Middle frontal gyrus (tissue), 1 donor: ENCODE measurements around the gene RIC8A.

ENCODE experiments used
- DNase-seq: peaks from one replicate; pipeline ENCODE4 v3.0.0-alpha.2; 2015; ENCODE audit warnings: low spot score; ENCODE audit errors: extremely low spot score

The RIC8A gene

DNA sequence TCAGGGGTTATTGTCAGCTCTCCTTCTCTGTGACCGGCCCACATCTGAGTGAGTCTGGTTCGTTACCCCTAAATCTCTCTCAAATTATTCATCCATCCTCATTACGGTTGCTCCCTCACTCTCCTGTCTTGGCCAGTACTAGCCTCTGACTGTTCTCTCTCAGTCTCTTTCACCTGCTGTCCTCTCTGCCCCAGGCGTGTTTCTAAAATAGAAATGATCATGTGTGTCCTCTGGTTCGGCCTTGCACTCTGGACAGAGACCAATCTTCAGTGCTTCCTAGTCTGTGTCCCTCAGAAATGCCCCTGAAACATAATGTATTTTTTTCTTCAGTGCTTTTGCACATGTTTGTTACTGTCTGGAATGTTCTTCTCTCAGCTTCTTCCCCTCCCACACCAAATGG is 34.1 kb downstream of the RIC8A start:
- DNase-seq, result no peak

DNA sequence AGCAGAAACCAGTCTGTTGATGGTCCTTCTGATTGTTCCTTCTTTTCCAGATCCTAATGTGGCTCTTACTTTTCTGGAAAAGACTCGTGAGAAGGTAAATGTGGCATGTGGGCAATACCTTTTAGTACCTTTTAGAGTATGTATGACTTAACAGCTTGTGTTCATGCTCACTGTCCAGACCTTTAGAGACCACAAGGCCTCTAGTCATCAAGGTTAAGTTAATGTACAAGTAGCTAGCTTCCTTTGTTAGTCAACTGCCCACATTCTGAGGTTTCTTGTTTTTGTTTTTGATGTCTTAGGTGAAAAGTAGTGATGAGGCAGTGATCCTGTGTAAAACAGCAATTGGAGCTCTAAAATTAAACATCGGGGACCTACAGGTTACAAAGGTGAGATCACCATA is 36.9 kb downstream of the RIC8A start:
- DNase-seq, result no peak

DNA sequence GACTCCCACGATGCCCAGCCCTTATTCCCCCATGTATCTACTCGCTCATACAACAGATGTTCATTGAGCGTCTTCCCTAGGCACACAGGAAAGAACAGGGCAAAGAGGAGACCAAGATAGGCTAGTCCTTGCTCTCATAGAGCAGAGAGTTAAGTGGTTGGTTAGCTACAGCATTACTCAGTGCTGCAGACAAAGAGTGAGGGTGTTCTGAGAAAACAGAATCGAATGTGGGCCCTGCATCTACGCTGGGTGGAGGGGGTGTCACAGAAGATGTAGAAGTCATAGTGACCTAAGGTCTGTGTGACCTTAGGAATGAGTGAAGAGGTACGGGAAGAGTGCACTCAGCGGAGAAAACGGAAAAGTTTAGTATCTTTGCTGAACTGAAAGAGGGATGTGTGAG is 41.6 kb downstream of the RIC8A start:
- no peak for DNase-seq

DNA sequence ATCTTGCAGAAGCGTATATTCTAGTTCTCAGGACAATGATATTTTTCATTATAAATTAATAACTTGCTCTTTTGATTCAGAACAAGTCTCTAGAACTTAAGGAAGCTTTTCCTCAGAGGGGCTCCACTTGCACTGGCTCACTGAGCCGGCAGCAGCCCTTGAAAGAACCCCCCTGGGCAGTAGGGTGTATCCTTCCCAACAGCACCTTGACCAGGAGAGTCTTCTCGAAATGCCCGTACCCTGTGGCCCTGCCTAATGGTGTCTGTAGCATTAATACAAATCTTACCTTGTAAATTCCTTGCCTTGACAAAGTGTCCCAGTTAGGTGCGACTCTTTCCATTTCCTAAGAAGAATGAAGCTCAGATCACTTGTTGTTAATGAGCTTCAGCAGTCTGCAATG is 42.8 kb downstream of the RIC8A start:
- DNase-seq, result no peak

DNA sequence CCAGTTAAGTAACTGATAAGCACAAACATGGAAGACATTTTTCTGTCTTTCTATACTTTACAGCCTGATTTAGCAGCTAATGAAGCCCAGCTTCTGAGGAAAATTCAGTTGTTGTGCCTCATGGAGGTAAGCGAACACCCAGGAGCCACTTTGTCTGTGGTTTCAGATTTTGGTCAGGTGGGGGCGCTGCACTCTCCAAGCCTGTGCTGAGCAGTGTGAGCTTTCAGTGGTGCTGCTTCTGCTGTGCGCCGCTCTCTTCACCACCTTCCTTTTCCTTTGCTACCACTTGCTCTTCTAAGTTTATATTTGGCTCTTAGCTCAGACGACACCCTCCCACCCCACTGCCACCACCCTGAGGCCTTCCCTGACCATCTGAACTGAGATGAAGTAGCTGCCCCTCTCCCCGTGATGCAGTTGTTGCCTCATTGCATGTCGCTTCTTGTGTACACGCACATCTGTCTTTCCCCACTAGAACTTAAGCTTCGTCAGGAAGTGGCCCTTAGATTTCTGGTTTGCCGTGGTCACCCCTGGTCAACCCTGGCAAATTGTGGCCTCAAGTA is 43.3 kb downstream of the RIC8A start:
- DNase-seq, result no peak

DNA sequence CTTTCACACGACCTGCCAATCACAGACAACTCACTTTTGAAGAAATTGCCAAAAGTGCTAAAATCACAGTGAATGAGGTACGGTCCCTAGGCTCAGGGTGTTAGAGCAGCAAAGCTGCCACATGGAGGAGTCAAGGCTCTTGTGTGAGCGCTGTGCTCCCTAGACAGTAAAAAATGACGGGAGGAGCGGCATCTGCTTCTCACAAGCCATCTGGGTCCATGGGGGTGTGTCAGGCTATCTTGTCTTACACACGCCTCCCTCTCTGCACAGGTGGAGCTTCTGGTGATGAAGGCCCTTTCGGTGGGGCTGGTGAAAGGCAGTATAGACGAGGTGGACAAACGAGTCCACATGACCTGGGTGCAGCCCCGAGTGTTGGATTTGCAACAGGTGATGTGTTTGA is 44.0 kb downstream of the RIC8A start:
- no peak for DNase-seq

DNA sequence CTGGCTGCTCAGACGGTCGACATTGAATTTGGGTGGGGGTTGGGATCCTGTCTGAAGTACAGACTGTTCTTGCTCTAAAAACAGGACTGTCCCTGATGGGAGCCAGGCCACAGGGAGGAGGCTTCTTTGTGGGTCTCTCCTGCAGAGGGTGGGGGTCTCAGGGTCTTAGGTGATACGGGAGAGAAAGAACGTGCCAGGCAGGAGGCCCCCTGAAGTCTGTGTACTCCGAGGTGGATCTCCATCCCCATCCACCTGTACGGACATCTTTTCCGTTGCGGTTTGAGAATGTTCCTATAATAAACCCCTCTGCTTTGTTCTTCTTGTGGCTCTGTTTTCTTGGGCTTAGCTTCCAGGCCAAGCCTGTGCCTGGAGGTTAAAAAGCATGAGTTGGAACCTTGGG is 45.2 kb downstream of the RIC8A start:
- no peak for DNase-seq

DNA sequence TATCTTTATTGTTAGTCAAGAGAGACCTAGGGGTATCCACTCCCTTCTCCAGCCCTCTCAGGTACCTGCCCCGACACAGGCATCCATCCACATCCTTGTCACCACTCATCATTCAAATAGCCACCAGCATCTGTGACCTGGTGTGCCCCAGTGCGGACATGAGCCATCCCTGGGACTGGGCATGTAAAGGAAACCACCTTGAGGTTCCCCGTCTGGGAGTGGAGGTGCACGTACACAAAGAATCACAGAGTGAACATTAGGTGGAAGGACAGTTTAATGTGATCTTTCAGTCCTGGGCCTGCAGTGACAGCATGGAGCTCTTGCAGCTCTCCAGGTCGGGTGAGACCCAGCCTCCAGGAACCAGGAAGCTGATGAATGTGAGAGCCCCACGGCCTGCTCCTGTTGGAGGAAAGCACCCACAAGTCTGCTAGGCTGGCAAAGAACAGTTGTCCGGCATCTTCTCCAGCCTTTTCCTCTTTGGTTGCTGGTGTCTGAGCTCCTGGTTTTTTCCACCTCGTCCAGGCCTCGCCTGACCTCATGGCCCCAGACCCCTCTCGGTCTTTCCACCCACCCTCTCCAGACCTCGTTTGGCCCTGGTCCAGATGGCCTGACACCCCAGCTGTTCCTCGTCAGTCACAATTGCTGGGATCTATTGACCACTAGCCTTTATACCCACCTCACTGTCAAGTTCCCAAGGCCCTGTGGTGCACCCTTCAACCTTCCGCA is 45.8 kb downstream of the RIC8A start:
- no peak for DNase-seq

DNA sequence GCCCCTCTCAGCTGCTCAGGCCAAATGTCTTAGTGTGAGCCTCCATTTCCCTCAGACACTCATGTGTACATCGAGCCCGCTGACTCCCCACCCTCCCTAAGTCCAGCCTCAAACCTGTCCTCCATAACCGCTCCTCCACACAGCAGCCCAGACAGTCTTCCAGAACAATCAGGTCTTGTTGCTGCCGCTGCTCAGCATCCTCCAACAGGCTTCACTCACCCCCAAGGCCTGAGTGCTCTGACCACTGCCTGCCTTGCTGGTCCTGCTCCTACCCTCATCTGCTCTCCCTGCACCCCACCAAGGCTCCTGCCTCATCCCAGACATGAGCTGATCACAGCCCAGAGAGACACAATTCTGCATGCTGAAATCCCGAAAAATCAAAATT is 46.4 kb downstream of the RIC8A start:
- DNase-seq, result no peak

DNA sequence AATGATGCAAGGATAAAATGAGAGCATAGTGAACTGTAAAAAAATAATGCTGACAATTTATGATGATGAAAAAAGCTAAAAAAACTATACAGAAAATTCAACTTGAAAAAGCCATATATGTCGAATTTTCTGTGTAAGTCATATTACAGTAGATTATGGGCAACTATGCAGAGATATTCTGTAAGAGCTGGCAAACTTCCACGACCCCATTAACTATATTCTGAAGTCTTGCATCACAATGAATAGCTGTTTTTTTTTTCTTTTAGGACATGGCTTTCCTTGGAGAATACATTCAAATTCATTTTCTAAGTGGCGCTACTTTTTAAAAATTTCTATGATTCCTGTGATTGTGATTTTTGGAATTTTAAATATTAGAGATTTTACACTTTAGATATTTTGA is 47.7 kb downstream of the RIC8A start:
- DNase-seq, result no peak

DNA sequence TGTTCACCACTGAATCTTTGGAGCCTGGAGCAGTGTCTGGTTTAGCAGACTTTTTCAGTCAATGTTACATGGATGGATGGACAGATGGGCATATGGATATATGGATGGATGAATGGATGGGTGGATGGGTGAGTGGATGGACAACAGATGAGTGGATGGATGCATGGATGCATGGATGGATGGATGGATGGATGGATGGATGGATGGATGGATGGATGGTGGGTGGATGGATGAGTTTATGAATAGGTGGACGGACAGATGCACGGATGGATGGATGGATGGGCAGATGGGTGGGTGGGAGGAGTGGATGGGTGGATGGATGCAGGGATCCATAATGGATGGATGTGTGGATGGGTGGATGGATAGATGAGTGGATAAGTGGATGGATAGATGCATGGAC is 48.3 kb downstream of the RIC8A start:
- DNase-seq, result no peak

DNA sequence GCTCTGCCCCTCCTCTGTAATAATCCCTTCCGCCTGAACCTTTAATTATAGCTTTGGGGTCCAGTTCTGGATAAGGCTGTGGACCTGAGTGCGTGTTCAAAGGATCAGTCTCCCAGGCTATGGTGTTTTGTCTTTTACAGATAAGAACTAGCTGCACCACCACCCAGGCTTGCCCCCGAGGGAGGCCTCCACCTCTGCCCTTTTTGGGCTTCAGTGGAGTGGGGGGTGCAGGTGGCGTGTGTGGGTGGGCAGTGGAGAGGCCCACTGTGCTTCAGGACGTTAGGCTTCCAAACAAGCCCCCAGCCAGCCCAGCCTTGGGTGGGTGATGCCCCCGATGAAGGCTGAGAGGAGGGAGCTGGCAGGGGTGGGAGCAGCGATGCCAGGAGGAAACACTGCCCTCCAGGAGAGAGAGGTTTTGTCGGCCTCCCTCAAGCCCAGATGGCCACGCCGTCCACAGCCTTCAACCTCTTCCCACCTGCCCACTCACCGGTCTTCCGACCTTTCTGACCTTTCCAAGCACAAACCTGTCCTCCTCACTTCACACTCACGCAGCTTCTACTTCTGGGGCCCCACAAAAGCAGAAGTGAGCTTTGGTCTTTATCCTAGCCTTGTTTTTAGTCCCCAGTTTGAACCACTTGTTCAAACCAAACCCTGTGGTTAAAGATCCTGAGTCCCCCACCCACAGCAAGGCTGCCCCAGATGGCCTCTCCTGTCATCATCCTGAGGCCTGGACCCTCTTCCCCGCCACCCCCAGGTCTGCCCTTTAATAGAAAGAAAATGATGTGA is 49.6 kb downstream of the RIC8A start:
- no peak for DNase-seq

DNA sequence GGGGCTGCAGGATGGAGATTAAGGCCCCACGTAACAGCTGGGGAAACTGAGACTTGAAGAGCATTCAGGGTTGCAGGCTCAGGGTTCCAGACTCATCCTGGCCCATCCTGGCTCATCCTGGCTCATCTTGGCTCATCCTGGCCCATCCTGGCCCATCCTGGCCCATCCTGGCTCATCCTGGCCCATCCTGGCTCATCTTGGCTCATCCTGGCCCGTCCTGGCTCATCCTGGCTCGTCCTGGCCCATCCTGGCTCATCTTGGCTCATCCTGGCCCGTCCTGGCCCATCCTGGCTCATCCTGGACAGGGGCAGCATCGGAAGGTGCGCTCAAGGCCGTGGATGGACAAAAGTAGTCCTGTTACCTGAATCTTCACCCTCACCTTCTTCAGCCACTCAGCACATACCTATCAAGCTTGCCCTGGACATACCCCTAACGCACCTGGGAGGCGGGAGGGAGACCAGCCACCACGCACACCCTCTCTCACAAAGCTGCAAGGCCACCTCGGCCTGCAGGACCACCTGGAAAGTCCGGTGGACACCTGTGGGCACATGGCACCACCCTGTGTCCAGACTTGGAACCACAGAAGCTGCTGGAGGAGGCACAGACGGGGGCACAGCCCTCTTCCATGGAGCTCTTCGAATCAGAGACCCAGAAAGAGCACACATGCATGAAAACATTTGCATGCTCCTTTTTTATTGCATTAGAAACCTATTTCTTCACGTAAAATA is 50.4 kb downstream of the RIC8A start:
- no peak for DNase-seq

DNA sequence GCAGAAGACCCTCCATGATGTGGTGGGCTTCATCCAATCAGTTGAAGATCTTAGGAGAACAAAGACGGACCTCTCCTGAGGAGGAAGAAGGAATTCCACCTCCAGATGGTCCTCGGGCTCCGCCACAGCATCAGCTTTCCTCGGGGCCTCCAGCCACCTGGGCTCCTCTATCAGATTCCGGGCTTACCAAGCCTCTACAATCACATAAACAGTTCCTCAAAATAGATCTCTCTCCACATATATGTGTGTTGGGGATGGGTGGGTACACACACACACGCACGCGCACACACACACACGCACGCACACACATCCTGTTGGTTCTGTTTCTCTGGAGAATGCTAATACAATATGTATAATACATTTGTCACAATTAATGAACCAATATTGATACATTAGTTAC is 51.9 kb downstream of the RIC8A start:
- DNase-seq, result no peak

DNA sequence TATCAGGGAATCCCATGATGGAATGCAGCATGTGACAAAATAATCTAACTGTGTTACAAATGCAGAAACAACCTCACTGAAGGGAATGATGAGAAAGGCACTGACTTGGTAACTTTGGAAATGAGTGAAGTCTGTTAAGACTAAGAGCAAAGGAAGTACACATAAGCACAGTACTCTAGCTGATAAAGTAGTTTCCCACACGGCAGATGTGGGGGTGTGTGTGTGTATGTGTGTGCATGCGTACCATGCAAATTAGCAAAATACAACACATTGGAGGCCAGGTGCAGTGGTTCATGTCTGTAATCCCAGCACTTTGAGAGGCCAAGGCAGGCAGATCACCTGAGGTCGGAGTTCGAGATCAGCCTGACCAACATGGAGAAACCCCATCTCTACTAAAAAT is 54.1 kb downstream of the RIC8A start:
- no peak for DNase-seq
